Lung (tissue), 12 donors: ENCODE measurements around the gene MRPL39. TPM values are rescaled to one million over a fixed set of nuclear protein-coding genes. Genes with fewer than 3 reads are reported as not detected.

Source experiments
- ATAC-seq: fragments of 200-7000 bp; cut with Tn5 transposase; one replicate; pipeline ENCODE4 v1.9.1; 2020; ENCODE audit warnings: moderate number of reproducible peaks; ENCODE audit not compliant: insufficient read depth, low FRiP score
- DNase-seq, 3 donors: peaks; one replicate each; pipeline ENCODE4 v3.0.0-alpha.2; 2013 to 2017
- H3K27ac ChIP-seq, 2 donors: one replicate each; pipeline ENCODE4 v1.5.1; 2013; ENCODE audit warnings: mild to moderate bottlenecking in 2 of 2, moderate library complexity in 2 of 2, control low read depth in 1 of 2, inconsistent platforms in 1 of 2, low read depth in 1 of 2, low read length in 1 of 2
- H3K27me3 ChIP-seq, 3 donors: one replicate each; pipeline ENCODE4 v1.5.1; 2013; ENCODE audit warnings: low read length in 2 of 3; ENCODE audit not compliant: control insufficient read depth in 3 of 3, insufficient read depth in 3 of 3
- H3K36me3 ChIP-seq, 4 donors: one replicate each; pipeline ENCODE4 v1.5.1; 2013; ENCODE audit warnings: low read length in 4 of 4, mild to moderate bottlenecking in 1 of 4, moderate library complexity in 1 of 4; ENCODE audit not compliant: control insufficient read depth in 4 of 4, insufficient read depth in 4 of 4
- H3K4me1 ChIP-seq, 5 donors: one replicate each; pipeline ENCODE4 v1.5.1; 2013; ENCODE audit warnings: low read length in 5 of 5, mild to moderate bottlenecking in 2 of 5, moderate library complexity in 1 of 5; ENCODE audit not compliant: control insufficient read depth in 5 of 5, insufficient read depth in 5 of 5
- H3K4me3 ChIP-seq: one replicate; pipeline ENCODE4 v1.5.1; 2013; ENCODE audit warnings: mild to moderate bottlenecking, control low read depth, moderate library complexity
- H3K9ac ChIP-seq, 2 donors: one replicate each; pipeline ENCODE4 v1.5.1; 2013; ENCODE audit warnings: low read length in 2 of 2, control low read depth in 1 of 2; ENCODE audit not compliant: insufficient read depth in 1 of 2
- H3K9me3 ChIP-seq, 4 donors: one replicate each; pipeline ENCODE4 v1.5.1; 2013; ENCODE audit warnings: low read length in 3 of 4, mild to moderate bottlenecking in 1 of 4, moderate library complexity in 1 of 4; ENCODE audit not compliant: control insufficient read depth in 4 of 4, insufficient read depth in 3 of 4
- CTCF ChIP-seq: IDR thresholded peaks from 2 replicates; pipeline ENCODE4 v1.5.1; 2012; ENCODE audit warnings: mild to moderate bottlenecking; ENCODE audit errors: control extremely low read depth, extremely low read depth
- WGBS, 2 donors: extraction: QIAGEN DNeasy Blood & Tissue Kit; methylation state at CpG; one replicate each; pipeline ENCODE4 v1.1.7; 2013; 5-methylcytosine and 5-hydroxymethylcytosine counted together
- polyA plus RNA-seq, 2 donors: library from polyadenylated mRNA; stranded (reverse); fragments of 200-250 nt; gene quantifications; one replicate each; pipeline ENCODE4 v1.2.1, GENCODE V29; 2013
- total RNA-seq, 2 donors: library from RNA; depleted of rRNA in 1 of 2; stranded (reverse); fragments of >200 nt in 1 of 2; gene quantifications; one replicate each; pipeline ENCODE4 v1.2.1, GENCODE V29; 2014 to 2021
- donor health status: control.
- donor health status: control.
- donor health status: Bipolar disorder and iron deficiency.
- donor health status: healthy.
- donor health status: DM: yes; HTN: yes; CAD: no.

The MRPL39 gene
- total and polyA plus RNA-seq, 4 donors = 21.8 to 31.6 (median 29.5) TPM

- peaks cover 0 to 3% (median 1%) of the 10 kb centered on the region in 4 donors for H3K36me3 ChIP-seq
- H3K4me1 ChIP-seq = no peaks in the 10 kb centered on the region
- H3K27ac ChIP-seq = no peak overlapping the region
- DNase-seq = no peak
- TF ChIP-seq CTCF = no peak
- ATAC-seq = no peak
- no peaks in the 10 kb centered on the region for H3K9me3 ChIP-seq
- no peak overlapping the region for H3K9ac ChIP-seq
- whole genome bisulfite sequencing, 2 donors = 21 to 46% methylated on average over 5 of the region's 5 CpGs
- H3K4me3 ChIP-seq = no peak overlapping the region
- H3K27me3 ChIP-seq = no peaks in the 10 kb centered on the region
Measured at GRCh38 chr21:25647647-25648046, 40.4 kb upstream of the MRPL39 start.

GRCh38 chr21:25646474-25646873, 39.2 kb upstream of the MRPL39 start:
- H3K27me3 ChIP-seq = no peaks in the 10 kb centered on the region
- no peak for DNase-seq
- TF ChIP-seq CTCF = no peak
- peaks cover 0 to 3% (median 1%) of the 10 kb centered on the region in 4 donors for H3K36me3 ChIP-seq
- H3K9ac ChIP-seq = no peak overlapping the region
- H3K9me3 ChIP-seq = no peaks in the 10 kb centered on the region
- WGBS, 2 donors = 56 to 71% methylated on average over 1 of the region's 1 CpG
- no peak overlapping the region for H3K4me3 ChIP-seq
- no peak for ATAC-seq
- no peak overlapping the region for H3K27ac ChIP-seq
- H3K4me1 ChIP-seq = no peaks in the 10 kb centered on the region

GRCh38 chr21:25643486-25643885, 36.2 kb upstream of the MRPL39 start:
- H3K36me3 ChIP-seq = peaks cover 0 to 3% (median 1%) of the 10 kb centered on the region in 4 donors
- no peak for TF ChIP-seq CTCF
- H3K9me3 ChIP-seq = no peaks in the 10 kb centered on the region
- H3K9ac ChIP-seq = no peak overlapping the region
- 89 to 95% methylated on average over 4 of the region's 4 CpGs for WGBS, 2 donors
- H3K4me1 ChIP-seq = peaks cover 0 to 15% (median 4%) of the 10 kb centered on the region in 5 donors
- no peak for DNase-seq
- no peak overlapping the region for H3K27ac ChIP-seq
- H3K27me3 ChIP-seq = no peaks in the 10 kb centered on the region
- no peak for ATAC-seq
- no peak overlapping the region for H3K4me3 ChIP-seq

GRCh38 chr21:25640943-25641292, 33.6 kb upstream of the MRPL39 start:
- no peaks in the 10 kb centered on the region for H3K9me3 ChIP-seq
- no peak for TF ChIP-seq CTCF
- no peak overlapping the region for H3K4me3 ChIP-seq
- H3K27ac ChIP-seq = peak overlapping the region in 1 of 2 donors; percentile 57
- DNase-seq (peak in 2 of 3 donors; percentile 1 to 31), ATAC-seq (no peak)
- 38 to 46% methylated on average over 5 of the region's 5 CpGs for WGBS, 2 donors
- peaks cover 0 to 3% (median 1%) of the 10 kb centered on the region in 4 donors for H3K36me3 ChIP-seq
- H3K27me3 ChIP-seq = peaks cover 0 to 4% (median 0%) of the 10 kb centered on the region in 3 donors
- no peak overlapping the region for H3K9ac ChIP-seq
- peaks cover 0 to 20% (median 4%) of the 10 kb centered on the region in 5 donors for H3K4me1 ChIP-seq
